ENCODE results near the gene KNCN. TPM values are rescaled to one million over a fixed set of nuclear protein-coding genes. Genes with fewer than 3 reads are reported as not detected.

KNCN gene
- total RNA-seq, 1 experiment from 2014 or later: not detected

- Histone ChIP-seq H3K79me2 (ENCODE audit: insufficient read depth, low read length) (no peaks in the 10 kb centered on the region), H4K20me1 (ENCODE audit: control insufficient read depth, insufficient read depth, insufficient read length) (no peaks in the 10 kb centered on the region), H3K14ac (ENCODE audit: insufficient read depth, low read length) (no peak overlapping the region), H3K9ac (ENCODE audit: extremely low read depth, insufficient read length, low read length) (no peak overlapping the region), H3K23me2 (ENCODE audit: insufficient read length, low read depth, low read length, poor library complexity, severe bottlenecking) (no peaks in the 10 kb centered on the region), H3K79me1 (ENCODE audit: insufficient read depth, low read depth, low read length, poor library complexity, severe bottlenecking) (no peaks in the 10 kb centered on the region), H3K4ac (ENCODE audit: low read depth, low read length) (no peak overlapping the region), H4K5ac (ENCODE audit: insufficient read length, low read depth, low read length) (no peak overlapping the region), H2BK120ac (ENCODE audit: low read depth, low read length, poor library complexity, severe bottlenecking) (no peak overlapping the region), H3K27me3 (ENCODE audit: insufficient read depth, low read length) (no peaks in the 10 kb centered on the region), H3K27ac (ENCODE audit: insufficient read length, low read depth, low read length) (no peak overlapping the region), H2BK20ac (ENCODE audit: low read depth, low read length, poor library complexity, severe bottlenecking) (no peak overlapping the region), H2BK5ac (ENCODE audit: insufficient read length, low read length) (no peak overlapping the region), H2BK12ac (ENCODE audit: insufficient read length, low read depth, low read length) (no peak overlapping the region), H3K23ac (ENCODE audit: insufficient read length, low read depth, low read length) (no peak overlapping the region), H3K9me3 (ENCODE audit: control insufficient read depth, low read depth, low read length) (no peaks in the 10 kb centered on the region), H2BK15ac (ENCODE audit: low read depth, low read length) (no peak overlapping the region), H3K18ac (ENCODE audit: insufficient read length, low read depth, low read length) (no peak overlapping the region), H2AFZ (ENCODE audit: low read length) (no peak overlapping the region), H3K4me2 (ENCODE audit: insufficient read depth, insufficient read length, low read length) (no peak overlapping the region), H4K91ac (ENCODE audit: insufficient read length, low read depth, low read length) (no peak overlapping the region), H3K4me1 (ENCODE audit: insufficient read depth, low read length) (peaks cover 4% of the 10 kb centered on the region; the same call in 1 of the 2 replicates), H4K8ac (replicated peaks; ENCODE audit: insufficient read length, low read depth, low read length) (no peak overlapping the region), H2AK5ac (ENCODE audit: insufficient read length, low read length) (no peak overlapping the region), H3T11ph (ENCODE audit: low read length) (no peak overlapping the region), H3K56ac (ENCODE audit: insufficient read length, low read depth, low read length) (no peak overlapping the region)
- Mint-ChIP-seq H3K4me1 (peaks cover 14 to 41% of the 10 kb centered on the region in 2 experiments), H3K27ac (no peak overlapping the region), H3K27me3 (ENCODE audit: low read depth) (peaks cover 11% of the 10 kb centered on the region), H3K36me3 (ENCODE audit: insufficient read depth in 1 of 3, low read depth in 3 of 3) (no peaks in the 10 kb centered on the region; a peak in 1 of 7 replicates), H3K9me3 (no peaks in the 10 kb centered on the region), H3K4me3 (no peak overlapping the region; a peak in 1 of 5 replicates)
- no CpG with 5 or more reads among the region's 3 CpGs for WGBS (ENCODE audit: extremely low coverage, insufficient read length, low lambda C conversion rate)
- peak; percentile 34; the same call in 2 of the 3 replicates for TF ChIP-seq CTCF (conservative IDR thresholded peaks at IDR 0.05)
- DNase-seq: no peak
These were observed 2.1 kb upstream of the KNCN start for GRCh38 chr1:46553506-46553905.
